ENCODE data around the gene FXR2.

Gene FXR2

DNA sequence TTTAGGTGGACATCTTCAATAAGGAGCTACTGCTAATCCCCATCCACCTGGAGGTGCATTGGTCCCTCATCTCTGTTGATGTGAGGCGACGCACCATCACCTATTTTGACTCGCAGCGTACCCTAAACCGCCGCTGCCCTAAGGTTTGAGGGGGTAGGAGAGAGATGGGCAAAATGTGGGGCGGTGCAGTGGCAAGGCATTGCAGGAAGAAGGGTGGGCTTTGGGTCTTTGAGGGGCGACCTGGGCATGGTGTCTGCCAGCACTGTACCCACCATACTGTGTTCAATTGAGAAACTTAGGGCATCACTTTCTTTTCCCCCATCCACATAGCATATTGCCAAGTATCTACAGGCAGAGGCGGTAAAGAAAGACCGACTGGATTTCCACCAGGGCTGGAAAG is 44.3 kb downstream of the FXR2 start:
- TF ChIP-seq ELF4 (IDR thresholded peaks at IDR 0.05), result no peak
- TF ChIP-seq HDGF (IDR thresholded peaks at IDR 0.05; ENCODE audit: borderline replicate concordance), result no peak
- no peak for TF ChIP-seq ZNF384 (IDR thresholded peaks at IDR 0.05)
- TF ChIP-seq ARNT (IDR thresholded peaks at IDR 0.05), result no peak
- no peak for TF ChIP-seq LEF1 (IDR thresholded peaks at IDR 0.05; ENCODE audit: borderline replicate concordance)
- no peak for TF ChIP-seq FOXA1 (IDR thresholded peaks at IDR 0.05)
- no peak for TF ChIP-seq SUZ12 (IDR thresholded peaks at IDR 0.05)
- no peak for TF ChIP-seq BHLHE40 (IDR thresholded peaks at IDR 0.05; ENCODE audit: borderline replicate concordance)
- no peak for TF ChIP-seq NFRKB (IDR thresholded peaks at IDR 0.05)
- TF ChIP-seq, protein P1, sequence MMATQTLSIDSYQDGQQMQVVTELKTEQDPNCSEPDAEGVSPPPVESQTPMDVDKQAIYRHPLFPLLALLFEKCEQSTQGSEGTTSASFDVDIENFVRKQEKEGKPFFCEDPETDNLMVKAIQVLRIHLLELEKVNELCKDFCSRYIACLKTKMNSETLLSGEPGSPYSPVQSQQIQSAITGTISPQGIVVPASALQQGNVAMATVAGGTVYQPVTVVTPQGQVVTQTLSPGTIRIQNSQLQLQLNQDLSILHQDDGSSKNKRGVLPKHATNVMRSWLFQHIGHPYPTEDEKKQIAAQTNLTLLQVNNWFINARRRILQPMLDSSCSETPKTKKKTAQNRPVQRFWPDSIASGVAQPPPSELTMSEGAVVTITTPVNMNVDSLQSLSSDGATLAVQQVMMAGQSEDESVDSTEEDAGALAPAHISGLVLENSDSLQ (IDR thresholded peaks at IDR 0.05), result no peak
- no peak for TF ChIP-seq L3MBTL2 (conservative IDR thresholded peaks at IDR 0.05)
- TF ChIP-seq TARDBP (IDR thresholded peaks at IDR 0.05), result no peak
- TF ChIP-seq FOXK2 (IDR thresholded peaks at IDR 0.05), result no peak
- TF ChIP-seq SP1 (IDR thresholded peaks at IDR 0.05), result no peak
- TF ChIP-seq CTBP1 (IDR thresholded peaks at IDR 0.05; ENCODE audit: borderline replicate concordance), result no peak
- TF ChIP-seq FOXM1 (IDR thresholded peaks at IDR 0.05; ENCODE audit: borderline replicate concordance), result no peak
- CTCF ChIA-PET, result interaction anchor here (1.8 kb wide), 1 partner anchor 10 kb away, joined by 9 read pairs; the partner anchor contains the start of gene SENP3
- POLR2A ChIA-PET, result interaction anchor here (2.0 to 6.3 kb wide), 4 partner anchors 10 to 44 kb away, joined by 7 to 40 read pairs (median 12); partner anchors contain the start of genes FXR2 and MPDU1
- DNase-seq (ENCODE audit: extremely low spot score), result no peak

- no peak for DNase-seq (ENCODE audit: extremely low spot score)
- ChIA-PET CTCF (interaction anchor here (0.6 to 1.8 kb wide), 2 partner anchors 9 to 214 kb away, joined by 3 to 9 read pairs; partner anchors contain the start of gene SENP3), POLR2A (interaction anchor here (1.4 to 2.6 kb wide), 2 partner anchors 9 to 45 kb away, joined by 5 to 7 read pairs; partner anchors contain the start of gene FXR2)
- TF ChIP-seq, protein P1 (IDR thresholded peaks at IDR 0.05), result no peak
- TF ChIP-seq BHLHE40 (IDR thresholded peaks at IDR 0.05; ENCODE audit: borderline replicate concordance) (no peak), ZNF384 (IDR thresholded peaks at IDR 0.05) (no peak), LEF1 (IDR thresholded peaks at IDR 0.05; ENCODE audit: borderline replicate concordance) (no peak)
Measured at GRCh38 chr17:7569571-7569970, 45.1 kb downstream of the FXR2 start.

DNA sequence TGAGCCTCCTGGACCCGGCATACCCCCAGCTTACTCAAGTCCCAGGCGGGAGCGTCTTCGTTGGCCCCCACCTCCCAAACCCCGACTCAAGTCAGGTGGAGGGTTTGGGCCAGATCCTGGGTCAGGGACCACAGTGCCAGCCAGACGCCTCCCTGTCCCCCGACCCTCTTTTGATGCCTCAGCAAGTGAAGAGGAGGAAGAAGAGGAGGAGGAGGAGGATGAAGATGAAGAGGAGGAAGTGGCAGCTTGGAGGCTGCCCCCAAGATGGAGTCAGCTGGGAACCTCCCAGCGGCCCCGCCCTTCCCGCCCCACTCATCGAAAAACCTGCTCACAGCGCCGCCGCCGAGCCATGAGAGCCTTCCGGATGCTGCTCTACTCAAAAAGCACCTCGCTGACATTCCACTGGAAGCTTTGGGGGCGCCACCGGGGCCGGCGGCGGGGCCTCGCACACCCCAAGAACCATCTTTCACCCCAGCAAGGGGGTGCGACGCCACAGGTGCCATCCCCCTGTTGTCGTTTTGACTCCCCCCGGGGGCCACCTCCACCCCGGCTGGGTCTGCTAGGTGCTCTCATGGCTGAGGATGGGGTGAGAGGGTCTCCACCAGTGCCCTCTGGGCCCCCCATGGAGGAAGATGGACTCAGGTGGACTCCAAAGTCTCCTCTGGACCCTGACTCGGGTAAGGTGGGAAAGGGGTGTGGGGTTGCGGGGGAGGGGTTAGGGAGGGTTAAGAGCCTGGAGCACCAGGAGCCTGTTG is 51.4 kb downstream of the FXR2 start:
- ChIA-PET POLR2A (no interaction called here), CTCF (no interaction called here)
- TF ChIP-seq NFRKB (IDR thresholded peaks at IDR 0.05) (no peak), SUZ12 (IDR thresholded peaks at IDR 0.05) (no peak), ELF4 (IDR thresholded peaks at IDR 0.05) (no peak), HDGF (IDR thresholded peaks at IDR 0.05; ENCODE audit: borderline replicate concordance) (no peak), L3MBTL2 (conservative IDR thresholded peaks at IDR 0.05) (no peak)
- TF ChIP-seq, protein P1 (IDR thresholded peaks at IDR 0.05), result no peak
- DNase-seq (ENCODE audit: extremely low spot score), result no peak

- no peak for TF ChIP-seq HDGF (IDR thresholded peaks at IDR 0.05; ENCODE audit: borderline replicate concordance)
- no peak for TF ChIP-seq FOXA1 (IDR thresholded peaks at IDR 0.05)
- no peak for TF ChIP-seq SP1 (IDR thresholded peaks at IDR 0.05)
- no peak for TF ChIP-seq ARNT (IDR thresholded peaks at IDR 0.05)
- TF ChIP-seq TARDBP (IDR thresholded peaks at IDR 0.05), result no peak
- no peak for TF ChIP-seq FOXM1 (IDR thresholded peaks at IDR 0.05; ENCODE audit: borderline replicate concordance)
- no peak for TF ChIP-seq L3MBTL2 (conservative IDR thresholded peaks at IDR 0.05)
- TF ChIP-seq ZNF384 (IDR thresholded peaks at IDR 0.05), result no peak
- TF ChIP-seq, protein P1 (IDR thresholded peaks at IDR 0.05), result no peak
- no peak for TF ChIP-seq NFRKB (IDR thresholded peaks at IDR 0.05)
- no peak for TF ChIP-seq FOXK2 (IDR thresholded peaks at IDR 0.05)
- no peak for TF ChIP-seq SUZ12 (IDR thresholded peaks at IDR 0.05)
- ChIA-PET POLR2A (interaction anchor here (0.8 to 2.8 kb wide), 5 partner anchors 12 to 54 kb away, joined by 3 to 22 read pairs (median 4); partner anchors contain the start of genes CD68 and MPDU1), CTCF (interaction anchor here (2.5 kb wide), 1 partner anchor 40 kb away, joined by 8 read pairs; no protein-coding TSS in a partner anchor)
- no peak for DNase-seq (ENCODE audit: extremely low spot score)
Measured at GRCh38 chr17:7562208-7562605, 52.5 kb downstream of the FXR2 start.

DNA sequence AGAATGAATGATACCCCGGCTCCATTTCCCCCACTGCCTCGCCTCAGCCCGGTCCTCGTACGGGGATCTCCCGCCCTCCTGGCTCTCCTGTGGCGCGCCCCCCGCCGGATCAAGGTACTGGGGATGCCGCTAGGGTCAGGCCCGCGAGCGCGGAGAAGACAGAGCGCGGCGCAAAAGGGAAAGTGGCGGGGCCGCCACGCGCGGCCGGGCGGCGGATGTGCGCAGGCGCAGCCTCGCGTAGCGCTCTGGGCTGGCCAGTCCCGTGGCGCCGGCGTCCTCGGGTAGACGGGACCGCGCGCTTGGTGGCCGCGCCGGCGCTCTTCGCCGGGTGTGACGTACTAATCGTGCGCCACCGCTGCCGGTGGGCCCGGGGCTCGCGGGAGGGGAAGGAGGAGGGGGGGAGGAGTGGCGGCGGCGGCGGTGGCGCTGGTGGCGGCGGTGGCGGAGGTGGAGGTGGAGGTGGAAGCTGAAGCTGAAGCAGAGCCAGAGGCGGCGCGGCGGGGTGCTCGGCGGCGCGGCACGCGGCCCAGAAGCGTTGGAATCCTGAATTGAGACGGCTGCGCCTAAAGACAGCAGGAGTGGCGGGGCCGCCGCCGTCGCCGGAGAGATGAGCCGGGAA is 53.0 kb downstream of the FXR2 start, which contains the start of gene SENP3:
Gene SENP3 (plus strand): TSS at position 331 of the 619 bp plus-strand sequence. CDS start 1,158 bp downstream, outside the sequence.
- ChIA-PET CTCF (interaction anchor here (0.7 to 2.5 kb wide), 10 partner anchors 9 to 205 kb away, joined by 3 to 43 read pairs (median 6); partner anchors contain the start of gene TNFSF12), POLR2A (interaction anchor here (0.8 to 2.8 kb wide), 18 partner anchors 8 to 516 kb away, joined by 3 to 25 read pairs (median 6); partner anchors contain the start of genes CD68, FXR2, MPDU1 and SLC2A4)
- no peak for TF ChIP-seq FOXK2 (IDR thresholded peaks at IDR 0.05)
- peak; percentile 70 for TF ChIP-seq L3MBTL2 (conservative IDR thresholded peaks at IDR 0.05)
- DNase-seq (ENCODE audit: extremely low spot score), result peak; percentile 97
